Glomerular visceral epithelial cell (primary cell): ENCODE results near the gene SRP54.
"Not testable (repeated sequence)": the region's sequence is repeated elsewhere in the genome, so short reads cannot be mapped to it uniquely, and the experiment has no call there.

Source experiments
- DNase-seq: peaks from one replicate; pipeline ENCODE4 v3.0.0-alpha.2; 2016; ENCODE audit errors: extremely low spot score

Gene SRP54

GRCh38 chr14:35046751-35047536 is 64.2 kb downstream of the SRP54 start:
- DNase-seq, result peak; percentile 6

DNA sequence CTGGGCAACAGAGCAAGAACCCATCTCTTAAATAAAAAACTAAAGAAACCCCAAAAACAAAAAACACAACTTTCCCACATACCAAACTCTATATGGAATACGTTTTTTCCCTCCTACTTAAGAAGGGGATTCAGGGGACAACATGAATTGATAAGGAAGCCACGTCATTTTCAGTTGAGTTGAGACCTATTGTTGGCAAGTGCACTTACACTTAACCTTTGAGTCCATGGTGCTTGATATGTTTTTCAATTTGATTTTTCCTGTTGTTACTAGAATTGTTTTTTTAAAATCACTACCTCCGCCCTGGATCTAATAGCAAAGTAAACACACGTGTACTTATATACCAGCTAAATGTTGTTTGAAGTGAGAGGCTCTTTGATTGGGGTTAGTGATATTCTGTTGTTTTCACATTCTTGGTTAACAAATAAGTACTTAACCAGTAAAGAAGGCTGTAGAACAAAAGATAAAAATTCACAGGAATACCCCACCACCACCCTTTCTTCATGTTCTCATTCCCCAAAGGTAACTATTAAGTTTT is 65.3 kb downstream of the SRP54 start:
- no peak for DNase-seq

DNA sequence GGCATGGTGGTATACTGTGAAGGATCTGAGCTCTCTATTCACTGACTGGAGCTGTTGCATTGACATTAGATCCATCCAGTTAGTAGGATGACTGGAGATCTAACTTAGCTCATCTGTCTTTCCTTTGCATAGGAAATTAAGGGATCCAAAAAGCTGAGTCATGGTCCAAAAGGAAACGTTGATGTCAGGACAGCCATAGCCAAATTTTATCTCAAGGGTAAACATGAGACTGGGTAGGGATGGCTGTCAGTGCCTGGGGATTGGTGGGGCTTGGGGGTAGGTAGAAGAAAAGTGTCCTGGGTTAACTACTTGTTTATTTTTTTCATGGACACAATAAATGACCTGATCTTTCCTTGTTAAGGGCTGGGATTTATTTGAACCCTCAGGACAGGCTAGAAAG is 67.9 kb downstream of the SRP54 start:
- DNase-seq, result no peak

GRCh38 chr14:35051796-35052195 is 69.0 kb downstream of the SRP54 start:
- DNase-seq, result peak; percentile 8

GRCh38 chr14:35052637-35053036 is 69.8 kb downstream of the SRP54 start:
- no peak for DNase-seq

DNA sequence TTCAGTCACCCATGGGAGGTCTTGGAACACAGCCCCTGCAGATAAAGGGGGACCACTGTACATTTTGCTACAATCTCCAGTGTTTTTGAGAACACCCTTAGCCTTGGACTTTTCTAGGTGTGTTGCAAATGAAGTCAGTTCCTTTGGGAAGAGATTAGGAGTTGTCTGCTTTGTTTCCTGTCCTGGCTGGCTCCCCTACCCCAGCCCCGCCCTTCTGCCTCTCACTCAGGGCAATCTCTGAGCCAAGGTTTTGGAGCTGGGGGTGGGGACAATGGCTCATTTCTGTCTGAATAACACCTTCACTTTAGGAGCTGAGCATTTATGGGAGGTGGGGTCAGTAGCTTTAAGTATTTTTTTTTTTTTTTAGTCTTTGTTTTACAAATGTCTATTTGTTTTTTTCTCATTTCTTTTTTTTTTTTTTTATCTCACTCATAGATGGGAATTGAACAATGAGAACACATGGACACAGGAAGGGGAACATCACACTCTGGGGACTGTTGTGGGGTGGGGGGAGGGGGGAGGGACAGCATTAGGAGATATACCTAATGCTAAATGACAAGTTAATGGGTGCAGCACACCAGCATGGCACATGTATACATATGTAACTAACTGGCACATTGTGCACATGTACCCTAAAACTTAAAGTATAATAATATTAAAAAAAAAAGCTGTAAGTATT is 78.5 kb downstream of the SRP54 start:
- peak; percentile 5 for DNase-seq

DNA sequence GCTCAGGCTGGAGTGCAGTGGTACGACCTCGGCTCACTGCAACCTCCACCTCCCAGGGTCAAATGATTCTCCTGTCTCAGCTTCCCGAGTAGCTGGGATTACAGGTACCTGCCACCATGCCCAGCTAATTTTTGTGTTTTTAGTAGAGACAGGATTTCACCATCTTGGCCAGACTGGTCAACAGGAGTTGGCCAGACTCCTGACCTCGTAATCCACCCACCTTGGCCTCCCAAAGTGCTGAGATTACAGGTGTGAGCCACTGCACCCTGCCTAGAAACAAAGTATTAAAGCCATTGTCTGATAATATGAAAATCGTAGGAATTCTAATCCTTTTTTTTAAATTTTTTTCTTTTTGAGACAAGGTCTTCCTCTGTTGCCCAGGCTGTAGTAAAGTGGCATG is 82.9 kb downstream of the SRP54 start:
- not testable (repeated sequence) for DNase-seq

DNA sequence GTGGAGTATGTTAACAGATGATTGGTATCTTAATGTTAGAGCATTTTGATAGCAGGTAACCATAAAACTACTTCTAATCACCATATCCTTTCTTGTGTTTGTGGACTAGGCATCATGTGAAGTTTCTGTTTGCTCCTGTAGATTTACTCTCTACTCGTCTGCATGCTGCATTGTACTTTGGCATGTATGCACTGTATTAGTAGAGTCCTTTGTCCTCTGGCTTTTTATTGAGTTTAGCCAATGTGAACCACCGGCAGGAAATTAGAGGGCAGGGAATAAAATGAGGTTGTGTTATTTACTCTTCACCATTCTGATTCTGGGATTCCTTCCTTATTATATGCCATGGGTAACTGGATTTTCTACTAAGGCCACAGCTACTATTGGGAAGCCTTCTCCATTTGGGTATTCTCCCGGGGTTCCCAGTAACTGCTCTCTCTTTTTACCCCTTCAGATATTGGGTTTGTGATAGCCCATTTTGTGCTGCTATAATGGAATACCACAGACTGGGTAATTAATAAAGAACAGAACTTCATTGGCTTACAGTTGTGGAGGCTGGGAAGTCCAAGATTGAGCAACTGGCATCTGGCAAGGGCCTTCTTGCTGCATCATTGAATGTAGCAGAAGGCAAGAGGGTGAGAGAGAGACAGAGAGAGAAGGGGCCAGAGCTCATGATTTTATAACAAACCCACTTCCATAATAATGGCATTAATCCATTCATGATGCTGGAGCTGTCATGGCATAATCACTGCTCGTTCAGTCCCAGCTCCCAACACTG is 85.6 kb downstream of the SRP54 start:
- DNase-seq, result no peak

GRCh38 chr14:35072226-35072625 is 89.4 kb downstream of the SRP54 start:
- DNase-seq, result no peak

- no peak for DNase-seq
Measured at GRCh38 chr14:35073486-35073885, 90.7 kb downstream of the SRP54 start.

DNA sequence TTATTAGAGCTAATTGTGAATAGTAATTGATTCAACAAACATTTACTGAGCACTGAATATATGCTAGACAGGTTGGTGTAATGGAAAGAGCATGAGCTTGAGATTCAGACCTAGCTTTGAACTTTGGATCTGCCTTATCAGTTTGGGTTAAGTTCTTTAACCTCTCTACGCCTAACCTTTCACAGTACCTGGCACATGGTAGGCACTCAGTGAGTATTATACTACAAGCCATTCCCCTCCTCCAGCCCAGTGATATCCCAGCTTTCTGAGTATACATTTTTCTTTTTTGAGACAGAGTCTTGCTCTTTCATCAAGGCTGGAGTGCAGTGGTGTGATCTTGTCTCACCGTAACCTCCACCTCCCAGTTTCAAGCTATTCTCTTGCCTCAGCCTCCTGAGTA is 95.3 kb downstream of the SRP54 start:
- DNase-seq, result no peak
